Endothelial cell of umbilical vein (primary cell): ENCODE measurements around the gene PLEKHA7. TPM values are rescaled to one million over a fixed set of nuclear protein-coding genes. Genes with fewer than 3 reads are reported as not detected.

Source experiments
- BruUV-seq: library from RNA; stranded (reverse); fragments of 400-500 nt; replicated peaks from 2 replicates; lab custom pipeline; 2021; lab: Mats Ljungman, UMichigan
- CTCF ChIA-PET: fragments of 300-600, 350-600 bp; sonication (Branson Sonifier 250); formaldehyde crosslinking; loops from one replicate; lab custom pipeline; 2021; ENCODE audit warnings: antibody characterized with exemption, inconsistent platforms; lab: Charles Lee
- POLR2A ChIA-PET: fragments of 300-600, 350-600 bp; sonication (Branson Sonifier 250); formaldehyde crosslinking; loops from one replicate; lab custom pipeline; 2021; ENCODE audit warnings: antibody characterized with exemption, inconsistent platforms; lab: Charles Lee
- DNase-seq: peaks from one replicate; pipeline ENCODE4 v3.0.0-alpha.2; 2011; ENCODE audit warnings: low read depth, low spot score
- FAIRE-seq: peaks from 2 replicates; lab custom pipeline; 2011; peaks lifted over from hg19 to GRCh38; lab: Jason Lieb, UNC
- H2AFZ ChIP-seq: 2 replicates; pipeline ENCODE4 v1.6.0; 2012; ENCODE audit warnings: low read depth, low read length, control low read depth, inconsistent platforms
- H3K27ac ChIP-seq: 2 replicates; pipeline ENCODE4 v1.5.1; 2011; ENCODE audit warnings: low read depth, mild to moderate bottlenecking, control low read depth, low read length, moderate library complexity; ENCODE audit not compliant: insufficient read depth
- H3K27me3 ChIP-seq, 2 experiments: 2 replicates each; pipeline versions ENCODE4 v1.6.0 to v1.6.1; 2011; ENCODE audit warnings: low read length in 2 of 2, mixed read lengths in 1 of 2; ENCODE audit not compliant: control insufficient read depth in 2 of 2, insufficient read depth in 2 of 2
- H3K36me3 ChIP-seq, 2 experiments: 2 replicates in 1 of 2; 3 replicates in 1 of 2; pipeline ENCODE4 v1.5.1; 2011; ENCODE audit warnings: low read length in 2 of 2, mild to moderate bottlenecking in 1 of 2, moderate library complexity in 1 of 2; ENCODE audit not compliant: control insufficient read depth in 2 of 2, insufficient read depth in 2 of 2; ENCODE audit errors: extremely low read depth in 1 of 2
- H3K4me1 ChIP-seq: 3 replicates; pipeline ENCODE4 v1.5.1; 2011; ENCODE audit warnings: mild to moderate bottlenecking, low read length; ENCODE audit not compliant: control insufficient read depth, insufficient read depth; ENCODE audit errors: extremely low read depth
- H3K4me2 ChIP-seq: 2 replicates; pipeline ENCODE4 v1.6.1; 2011; ENCODE audit warnings: low read length, control low read depth, mixed read lengths; ENCODE audit not compliant: insufficient read depth
- H3K4me3 ChIP-seq, 3 experiments: fragments of 200-600 bp in 1 of 3; sonication (generic), shearing (Covaris generic) in 1 of 3; replicated peaks in 1 of 3; 2 replicates each; pipeline ENCODE4 v1.5.1; 2011 to 2016; ENCODE audit warnings: control low read depth in 3 of 3, low read length in 3 of 3, mild to moderate bottlenecking in 2 of 3, inconsistent platforms in 1 of 3, low read depth in 1 of 3, moderate library complexity in 1 of 3; ENCODE audit not compliant: insufficient read depth in 1 of 3
- H3K79me2 ChIP-seq: 2 replicates; pipeline ENCODE4 v1.6.0; 2012; ENCODE audit warnings: low read length, inconsistent platforms; ENCODE audit not compliant: control insufficient read depth, insufficient read depth
- H3K9ac ChIP-seq: replicated peaks from 2 replicates; pipeline ENCODE3; 2011; ENCODE audit warnings: low read length, control low read depth; ENCODE audit not compliant: insufficient read depth; ENCODE audit errors: extremely low read depth
- H3K9me1 ChIP-seq: replicated peaks from 3 replicates; pipeline ENCODE4 v1.6.0; 2011; ENCODE audit warnings: mild to moderate bottlenecking, low read length; ENCODE audit not compliant: control insufficient read depth, insufficient read depth; ENCODE audit errors: extremely low read depth
- H3K9me3 ChIP-seq: replicated peaks from 2 replicates; pipeline ENCODE4 v1.5.1; 2012; ENCODE audit warnings: low read length, inconsistent platforms; ENCODE audit not compliant: control insufficient read depth, insufficient read depth
- H4K20me1 ChIP-seq: replicated peaks from 2 replicates; pipeline ENCODE3; 2011; ENCODE audit warnings: mild to moderate bottlenecking, low read length; ENCODE audit not compliant: control insufficient read depth, insufficient read depth; ENCODE audit errors: extremely low read depth
- EZH2 ChIP-seq: IDR thresholded peaks from 2 replicates; pipeline ENCODE4 v1.6.1; 2012; ENCODE audit warnings: borderline replicate concordance, low read depth, mild to moderate bottlenecking, moderate library complexity, low read length, inconsistent platforms; ENCODE audit not compliant: severe bottlenecking
- FOS ChIP-seq: IDR thresholded peaks from 2 replicates; pipeline ENCODE4 v1.6.1; 2011; ENCODE audit warnings: mild to moderate bottlenecking, low read length, moderate library complexity, borderline replicate concordance; ENCODE audit not compliant: insufficient read depth
- GATA2 ChIP-seq: IDR thresholded peaks from 2 replicates; pipeline ENCODE4 v1.7.0; 2011; ENCODE audit warnings: low read depth, mild to moderate bottlenecking, moderate library complexity, mixed read lengths, low read length; ENCODE audit not compliant: insufficient read length, insufficient read depth
- JUN ChIP-seq: IDR thresholded peaks from 2 replicates; pipeline ENCODE4 v1.6.1; 2011; ENCODE audit warnings: borderline replicate concordance, low read depth; ENCODE audit not compliant: insufficient read length, insufficient read depth
- MYC ChIP-seq: IDR thresholded peaks from one replicate; pipeline ENCODE4 v1.6.1; 2011; ENCODE audit warnings: mild to moderate bottlenecking, low read depth, low read length
- POLR2A ChIP-seq: IDR thresholded peaks from 2 replicates; pipeline ENCODE4 v1.6.1; 2012; ENCODE audit warnings: low read depth, mild to moderate bottlenecking, control low read depth, low read length
- POLR2AphosphoS5 ChIP-seq: IDR thresholded peaks from 2 replicates; pipeline ENCODE4 v1.6.1; 2012; ENCODE audit warnings: low read depth, mild to moderate bottlenecking, control low read depth, low read length, moderate library complexity; ENCODE audit not compliant: insufficient read depth
- dilution Hi-C: fragments of 300-500 bp; cut with MboI; formaldehyde crosslinking; loops from one replicate; pipeline ENCODE4 v1.15.0; 2019; ENCODE audit warnings: low sequenced_read_pairs; ENCODE audit not compliant: extremely low pct_ligation_motif_present
- intact Hi-C: fragments of 100-400 bp; cut with micrococcal nuclease; formaldehyde crosslinking; loops from one replicate; pipeline ENCODE4 v1.10.0; 2022
- polyA plus RNA-seq, 4 experiments: library from polyadenylated mRNA; depleted of rRNA in 3 of 4; stranded (reverse) in 3 of 4; unstranded in 1 of 4; fragments of >200 nt; gene quantifications; 2 replicates each; pipeline versions ENCODE4 v1.2.1 to v1.2.3, GENCODE V29; 2011 to 2012; ENCODE audit warnings: missing spikeins in 1 of 4
- total RNA-seq: library from RNA; stranded (reverse); gene quantifications from 2 replicates; pipeline ENCODE4 v1.2.3, GENCODE V29; 2021
- TF ChIP-seq, protein P1 (sequence below): IDR thresholded peaks from 2 replicates; pipeline ENCODE4 v1.6.1; 2011; ENCODE audit not compliant: insufficient read depth, insufficient read length
- TF ChIP-seq, protein P2 (sequence below), 2 donors: IDR thresholded peaks; 1 replicate in 1 of 2; 2 replicates in 1 of 2; pipeline ENCODE4 v1.5.1; 2011; ENCODE audit warnings: low read length in 2 of 2, mild to moderate bottlenecking in 2 of 2, moderate library complexity in 2 of 2, control low read depth in 1 of 2, inconsistent platforms in 1 of 2, low read depth in 1 of 2; ENCODE audit not compliant: insufficient read depth in 1 of 2; ENCODE audit errors: extremely low read depth in 1 of 2

The PLEKHA7 gene
- total and polyA plus RNA-seq, 2 donors (not counting 3 experiments of a cell fraction or from before 2014, with no cell fraction given) = 1.7 to 3.8 TPM

DNA sequence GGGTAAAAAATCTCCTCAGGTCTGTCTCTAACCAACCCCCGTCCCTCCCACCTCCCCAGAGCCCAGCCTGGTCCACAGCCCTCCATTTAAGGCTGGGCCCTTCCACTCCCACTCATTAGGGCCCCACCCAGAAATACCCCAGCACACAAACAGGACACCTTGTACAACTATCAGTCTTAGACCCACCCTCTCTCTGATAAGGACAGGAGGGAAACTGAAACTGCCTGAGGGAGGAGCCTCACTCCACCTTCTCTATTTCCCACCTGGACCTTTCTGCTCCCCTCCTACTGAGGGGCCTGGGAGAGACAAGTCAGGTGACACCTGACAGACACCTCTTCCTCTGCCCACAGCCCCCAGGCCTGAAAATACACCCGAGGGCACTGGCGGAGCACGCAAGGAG, 90.2 kb downstream of the PLEKHA7 start:
- Histone ChIP-seq H3K4me3 (no peak overlapping the region), H3K36me3 (no peaks in the 10 kb centered on the region), H3K9me3 (no peaks in the 10 kb centered on the region), H3K79me2 (no peaks in the 10 kb centered on the region), H2AFZ (no peak overlapping the region), H3K9me1 (no peaks in the 10 kb centered on the region), H3K4me2 (no peak overlapping the region), H3K27me3 (peaks cover 30 to 41% of the 10 kb centered on the region in 2 experiments), H4K20me1 (no peaks in the 10 kb centered on the region), H3K27ac (no peak overlapping the region), H3K9ac (no peak overlapping the region), H3K4me1 (peaks cover 5% of the 10 kb centered on the region)
- dilution Hi-C loops = no loop called here
- intact Hi-C loops = no loop called here
- no TSS peak for BruUV-seq
- FAIRE-seq (no peak), DNase-seq (no peak)
- POLR2A ChIA-PET = no interaction called here
- TF ChIP-seq, protein P1, sequence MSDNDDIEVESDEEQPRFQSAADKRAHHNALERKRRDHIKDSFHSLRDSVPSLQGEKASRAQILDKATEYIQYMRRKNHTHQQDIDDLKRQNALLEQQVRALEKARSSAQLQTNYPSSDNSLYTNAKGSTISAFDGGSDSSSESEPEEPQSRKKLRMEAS = no peak
- TF ChIP-seq, protein P2, sequence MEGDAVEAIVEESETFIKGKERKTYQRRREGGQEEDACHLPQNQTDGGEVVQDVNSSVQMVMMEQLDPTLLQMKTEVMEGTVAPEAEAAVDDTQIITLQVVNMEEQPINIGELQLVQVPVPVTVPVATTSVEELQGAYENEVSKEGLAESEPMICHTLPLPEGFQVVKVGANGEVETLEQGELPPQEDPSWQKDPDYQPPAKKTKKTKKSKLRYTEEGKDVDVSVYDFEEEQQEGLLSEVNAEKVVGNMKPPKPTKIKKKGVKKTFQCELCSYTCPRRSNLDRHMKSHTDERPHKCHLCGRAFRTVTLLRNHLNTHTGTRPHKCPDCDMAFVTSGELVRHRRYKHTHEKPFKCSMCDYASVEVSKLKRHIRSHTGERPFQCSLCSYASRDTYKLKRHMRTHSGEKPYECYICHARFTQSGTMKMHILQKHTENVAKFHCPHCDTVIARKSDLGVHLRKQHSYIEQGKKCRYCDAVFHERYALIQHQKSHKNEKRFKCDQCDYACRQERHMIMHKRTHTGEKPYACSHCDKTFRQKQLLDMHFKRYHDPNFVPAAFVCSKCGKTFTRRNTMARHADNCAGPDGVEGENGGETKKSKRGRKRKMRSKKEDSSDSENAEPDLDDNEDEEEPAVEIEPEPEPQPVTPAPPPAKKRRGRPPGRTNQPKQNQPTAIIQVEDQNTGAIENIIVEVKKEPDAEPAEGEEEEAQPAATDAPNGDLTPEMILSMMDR (IDR thresholded peaks at IDR 0.05; ENCODE audit: extremely low read depth in 1 of 2, insufficient read depth in 1 of 2, low read depth in 1 of 2, low read length in 2 of 2) = no peak
- TF ChIP-seq GATA2 = no peak
- no peak for TF ChIP-seq POLR2A
- TF ChIP-seq POLR2AphosphoS5 = no peak
- no peak for TF ChIP-seq FOS
- TF ChIP-seq EZH2 = no peak
- no peak for TF ChIP-seq JUN
- TF ChIP-seq MYC = no peak
- CTCF ChIA-PET = interaction anchor here (1.1 kb wide), 1 partner anchor 19 kb away, joined by 3 read pairs; no protein-coding TSS in a partner anchor
